Stomach (tissue), 9 donors: ENCODE results near the gene NYNRIN. TPM values are rescaled to one million over a fixed set of nuclear protein-coding genes. Genes with fewer than 3 reads are reported as not detected.

Experiments used
- DNase-seq, 2 donors: peaks; one replicate each; pipeline versions ENCODE4 v3.0.0 to v3.0.0-alpha.2; 2013 to 2019
- H3K27ac ChIP-seq, 5 donors: fragments of 200-600 bp in 4 of 5; sonication (generic) in 4 of 5; one replicate each; pipeline ENCODE4 v1.5.1; 2013 to 2019; ENCODE audit warnings: mild to moderate bottlenecking in 1 of 5, moderate library complexity in 1 of 5
- H3K27me3 ChIP-seq, 3 donors: fragments of 200-600 bp; sonication (generic); one replicate each; pipeline ENCODE4 v1.5.1; 2017 to 2019; ENCODE audit warnings: mixed run types in 1 of 3
- H3K36me3 ChIP-seq, 4 donors: fragments of 200-600 bp; sonication (generic); 1 replicate in 3 of 4; 2 replicates in 1 of 4; pipeline ENCODE4 v1.5.1; 2016 to 2019
- H3K4me1 ChIP-seq, 4 donors: fragments of 200-600 bp; sonication (generic); one replicate each; pipeline ENCODE4 v1.5.1; 2016 to 2019
- H3K4me3 ChIP-seq, 4 donors: fragments of 200-600 bp; sonication (generic) in 3 of 4; one replicate each; pipeline ENCODE4 v1.5.1; 2016 to 2019; ENCODE audit warnings: mild to moderate bottlenecking in 1 of 4
- H3K9me3 ChIP-seq, 4 donors: fragments of 200-600 bp; sonication (generic); one replicate each; pipeline ENCODE4 v1.5.1; 2016 to 2019
- CTCF ChIP-seq, 7 experiments: fragments of 450-650 bp in 4 of 7; fragments of 200-600 bp in 3 of 7; sonication (generic) in 3 of 7; IDR thresholded peaks; one replicate each; pipeline ENCODE4 v1.5.1; 2016 to 2019; ENCODE audit warnings: antibody characterized with exemption in 7 of 7, control low read depth in 2 of 7, mild to moderate bottlenecking in 1 of 7
- EP300 ChIP-seq: sonication (generic); formaldehyde crosslinking; IDR thresholded peaks from one replicate; pipeline ENCODE4 v1.6.1; 2017; ENCODE audit warnings: antibody characterized with exemption
- POLR2A ChIP-seq, 4 donors: fragments of 450-650 bp; IDR thresholded peaks; one replicate each; pipeline ENCODE4 v1.6.1; 2016; ENCODE audit warnings: antibody characterized with exemption in 4 of 4, control low read depth in 2 of 4, mild to moderate bottlenecking in 1 of 4, moderate library complexity in 1 of 4
- POLR2AphosphoS5 ChIP-seq, 3 donors: sonication (generic); formaldehyde crosslinking; IDR thresholded peaks; one replicate each; pipeline ENCODE4 v1.6.1; 2016; ENCODE audit warnings: antibody characterized with exemption in 3 of 3
- WGBS, 5 donors: extraction: QIAGEN DNeasy Blood & Tissue Kit in 3 of 5; methylation state at CpG; one replicate each; pipeline versions ENCODE4 v1.1.5 to v1.1.7; 2013 to 2018; 5-methylcytosine and 5-hydroxymethylcytosine counted together
- intact Hi-C: fragments of 100-400 bp; cut with DNase I; formaldehyde crosslinking; loops from one replicate; pipeline ENCODE4 v1.15.1; 2023; ENCODE audit warnings: low total_unique reads
- polyA plus RNA-seq, 3 donors: library from polyadenylated mRNA; stranded (reverse); fragments of 200-250 nt; gene quantifications; one replicate each; pipeline ENCODE4 v1.2.3, GENCODE V29; 2013
- small RNA-seq, 4 donors: library from RNA; depleted of rRNA; stranded (forward); fragments of <200 nt; gene quantifications; one replicate each; pipeline ENCODE3, GENCODE V24; 2016
- total RNA-seq, 5 donors: library from RNA; depleted of rRNA; stranded (reverse); fragments of >200 nt; gene quantifications; one replicate each; pipeline versions ENCODE4 v1.1.0 to v1.2.3, GENCODE V29; 2014 to 2016
- donor health status: healthy with polysubstance abuse.
- donor health status: Bipolar disorder and iron deficiency.
- donor health status: healthy.

Gene NYNRIN
- total and polyA plus RNA-seq, 8 donors, result 2.3 to 16.0 (median 4.3) TPM

GRCh38 chr14:24463884-24464785 lies 65.3 kb downstream of the NYNRIN start:
- 71 to 93% (median 72%) methylated on average over 4 of the region's 4 CpGs for WGBS, 5 donors
- intact Hi-C loops, result no loop called here
- Histone ChIP-seq H3K4me3 (no peak overlapping the region), H3K27ac (no peak overlapping the region), H3K27me3 (no peaks in the 10 kb centered on the region), H3K9me3 (no peaks in the 10 kb centered on the region), H3K4me1 (no peaks in the 10 kb centered on the region), H3K36me3 (no peaks in the 10 kb centered on the region)
- TF ChIP-seq EP300 (no peak), POLR2AphosphoS5 (IDR thresholded peaks at IDR 0.05) (no peak), POLR2A (IDR thresholded peaks at IDR 0.05) (no peak), CTCF (IDR thresholded peaks at IDR 0.05) (no peak)
- no peak for DNase-seq

GRCh38 chr14:24465368-24465767 lies 66.6 kb downstream of the NYNRIN start:
- H3K4me1 ChIP-seq, result no peaks in the 10 kb centered on the region
- TF ChIP-seq POLR2AphosphoS5 (IDR thresholded peaks at IDR 0.05) (no peak), CTCF (IDR thresholded peaks at IDR 0.05) (no peak), EP300 (no peak), POLR2A (IDR thresholded peaks at IDR 0.05) (no peak)
- intact Hi-C loops, result no loop called here
- no peaks in the 10 kb centered on the region for H3K27me3 ChIP-seq
- no peaks in the 10 kb centered on the region for H3K9me3 ChIP-seq
- H3K27ac ChIP-seq, result no peak overlapping the region
- H3K36me3 ChIP-seq, result no peaks in the 10 kb centered on the region
- no peak for DNase-seq
- WGBS, 5 donors, result 92 to 96% (median 95%) methylated on average over 3 of the region's 3 CpGs
- H3K4me3 ChIP-seq, result no peak overlapping the region

GRCh38 chr14:24465805-24466204 lies 67.0 kb downstream of the NYNRIN start:
- H3K4me3 ChIP-seq, result no peak overlapping the region
- H3K27ac ChIP-seq, result no peak overlapping the region
- no peaks in the 10 kb centered on the region for H3K9me3 ChIP-seq
- DNase-seq, result no peak
- 89 to 94% (median 90%) methylated on average over 3 of the region's 3 CpGs for WGBS, 5 donors
- H3K36me3 ChIP-seq, result no peaks in the 10 kb centered on the region
- TF ChIP-seq POLR2AphosphoS5 (IDR thresholded peaks at IDR 0.05) (no peak), POLR2A (IDR thresholded peaks at IDR 0.05) (no peak), CTCF (IDR thresholded peaks at IDR 0.05) (no peak), EP300 (no peak)
- no peaks in the 10 kb centered on the region for H3K4me1 ChIP-seq
- intact Hi-C loops, result no loop called here
- no peaks in the 10 kb centered on the region for H3K27me3 ChIP-seq

Small RNA genes within 50 kb of the gene (small RNA-seq; reads per million reads assigned to genes)
- gene RF00026, result 0 reads per million in 4 donors

Other genes with a start within 250 kb of the NYNRIN start
- 100 to 1,000 TPM in 2 of 5 donors, 10 to 100 TPM in 2, 1 to 10 TPM in 1; 1.4 to 143 (median 91.4) TPM for gene IRF9, start 237.7 kb upstream of the NYNRIN start, total RNA-seq
- gene IRF9, start 237.7 kb upstream of the NYNRIN start, polyA plus RNA-seq, result 100 to 1,000 TPM in 1 of 3 donors, 10 to 100 TPM in 2; 64.6 to 101 (median 65.1) TPM
- gene REC8, start 226.9 kb upstream of the NYNRIN start, total RNA-seq, result 100 to 1,000 TPM in 1 of 5 donors, 10 to 100 TPM in 4; 14.5 to 122 (median 45.5) TPM
- gene REC8, start 226.9 kb upstream of the NYNRIN start, polyA plus RNA-seq, result 10 to 100 TPM; 20.9 to 64.4 (median 38.7) TPM
- gene IPO4, start 210.2 kb upstream of the NYNRIN start, total RNA-seq, result 100 to 1,000 TPM in 1 of 5 donors, 10 to 100 TPM in 4; 14.3 to 227 (median 23.9) TPM
- gene IPO4, start 210.2 kb upstream of the NYNRIN start, polyA plus RNA-seq, result 10 to 100 TPM in 1 of 3 donors, 1 to 10 TPM in 2; 9.3 to 15.2 (median 9.8) TPM
- 10 to 100 TPM in 4 of 5 donors, 1 to 10 TPM in 1; 6.4 to 79.7 (median 31.6) TPM for gene TM9SF1, start 203.6 kb upstream of the NYNRIN start, total RNA-seq
- gene TM9SF1, start 203.6 kb upstream of the NYNRIN start, polyA plus RNA-seq, result 10 to 100 TPM; 14.6 to 28.2 (median 14.7) TPM
- gene TSSK4, start 193.3 kb upstream of the NYNRIN start, total RNA-seq, result under 1 TPM in 1 of 5 donors, not detected in 4; 0.73 TPM
- gene TSSK4, start 193.3 kb upstream of the NYNRIN start, polyA plus RNA-seq, result not detected
- gene CHMP4A, start 185.5 kb upstream of the NYNRIN start, total RNA-seq, result 10 to 100 TPM in 4 of 5 donors, not detected in 1; 27.8 to 37.2 (median 31.8) TPM
- gene CHMP4A, start 185.5 kb upstream of the NYNRIN start, polyA plus RNA-seq, result 100 to 1,000 TPM in 1 of 3 donors, 10 to 100 TPM in 2; 66.5 to 135 (median 70.7) TPM
- 10 to 100 TPM in 3 of 5 donors, 1 to 10 TPM in 1, not detected in 1; 9.3 to 16.1 (median 14.2) TPM for gene MDP1, start 182.9 kb upstream of the NYNRIN start, total RNA-seq
- 10 to 100 TPM; 25.6 to 26.9 (median 26.2) TPM for gene MDP1, start 182.9 kb upstream of the NYNRIN start, polyA plus RNA-seq
- gene NEDD8, start 166.6 kb upstream of the NYNRIN start, total RNA-seq, result 100 to 1,000 TPM in 3 of 5 donors, 10 to 100 TPM in 1, not detected in 1; 85.4 to 166 (median 132) TPM
- gene NEDD8, start 166.6 kb upstream of the NYNRIN start, polyA plus RNA-seq, result 100 to 1,000 TPM; 235 to 244 (median 237) TPM
- 100 to 1,000 TPM in 1 of 5 donors, 10 to 100 TPM in 4; 13.9 to 204 (median 31.2) TPM for gene GMPR2, start 166.1 kb upstream of the NYNRIN start, total RNA-seq
- gene GMPR2, start 166.1 kb upstream of the NYNRIN start, polyA plus RNA-seq, result 10 to 100 TPM; 48.3 to 85.7 (median 53.9) TPM
- 10 to 100 TPM in 4 of 5 donors, 1 to 10 TPM in 1; 7.2 to 63.6 (median 39.1) TPM for gene TINF2, start 156.4 kb upstream of the NYNRIN start, total RNA-seq
- 10 to 100 TPM; 46.6 to 61.1 (median 50.6) TPM for gene TINF2, start 156.4 kb upstream of the NYNRIN start, polyA plus RNA-seq
- gene TGM1, start 135.8 kb upstream of the NYNRIN start, total RNA-seq, result 10 to 100 TPM in 1 of 5 donors, 1 to 10 TPM in 4; 2.6 to 11.7 (median 4.9) TPM
- 100 to 1,000 TPM in 1 of 3 donors, 1 to 10 TPM in 2; 1.7 to 131 (median 5.3) TPM for gene TGM1, start 135.8 kb upstream of the NYNRIN start, polyA plus RNA-seq
- 100 to 1,000 TPM in 4 of 5 donors, 10 to 100 TPM in 1; 16.0 to 230 (median 187) TPM for gene RABGGTA, start 127.4 kb upstream of the NYNRIN start, total RNA-seq
- 10 to 100 TPM; 33.8 to 68.4 (median 41.9) TPM for gene RABGGTA, start 127.4 kb upstream of the NYNRIN start, polyA plus RNA-seq
- 10 to 100 TPM in 3 of 5 donors, 1 to 10 TPM in 2; 5.3 to 71.9 (median 17.4) TPM for gene DHRS1, start 99.2 kb upstream of the NYNRIN start, total RNA-seq
- gene DHRS1, start 99.2 kb upstream of the NYNRIN start, polyA plus RNA-seq, result 10 to 100 TPM; 20.1 to 52.1 (median 30.1) TPM
- gene NOP9, start 99.2 kb upstream of the NYNRIN start, total RNA-seq, result 10 to 100 TPM in 4 of 5 donors, 1 to 10 TPM in 1; 5.4 to 25.7 (median 12.8) TPM
- 10 to 100 TPM in 1 of 3 donors, 1 to 10 TPM in 2; 6.5 to 11.8 (median 8.4) TPM for gene NOP9, start 99.2 kb upstream of the NYNRIN start, polyA plus RNA-seq
- 10 to 100 TPM in 2 of 5 donors, 1 to 10 TPM in 3; 5.0 to 11.2 (median 6.4) TPM for gene CIDEB, start 91.0 kb upstream of the NYNRIN start, total RNA-seq
- gene CIDEB, start 91.0 kb upstream of the NYNRIN start, polyA plus RNA-seq, result 10 to 100 TPM in 1 of 3 donors, 1 to 10 TPM in 2; 6.0 to 14.2 (median 6.0) TPM
- gene LTB4R2, start 88.9 kb upstream of the NYNRIN start, total RNA-seq, result 10 to 100 TPM in 3 of 5 donors, 1 to 10 TPM in 1, not detected in 1; 9.9 to 71.5 (median 24.5) TPM
- 1 to 10 TPM in 1 of 3 donors, under 1 TPM in 1, not detected in 1; 0.25 to 6.0 TPM for gene LTB4R2, start 88.9 kb upstream of the NYNRIN start, polyA plus RNA-seq
- 10 to 100 TPM in 3 of 5 donors, 1 to 10 TPM in 1, not detected in 1; 3.3 to 92.8 (median 24.6) TPM for gene LTB4R, start 87.5 kb upstream of the NYNRIN start, total RNA-seq
- gene LTB4R, start 87.5 kb upstream of the NYNRIN start, polyA plus RNA-seq, result 10 to 100 TPM in 1 of 3 donors, 1 to 10 TPM in 2; 1.4 to 67.2 (median 4.1) TPM
- 100 to 1,000 TPM in 1 of 5 donors, 10 to 100 TPM in 4; 18.2 to 118 (median 33.3) TPM for gene ADCY4, start 63.9 kb upstream of the NYNRIN start, total RNA-seq
- gene ADCY4, start 63.9 kb upstream of the NYNRIN start, polyA plus RNA-seq, result 10 to 100 TPM; 15.2 to 18.9 (median 18.8) TPM
- 10 to 100 TPM in 4 of 5 donors, 1 to 10 TPM in 1; 6.4 to 42.6 (median 12.5) TPM for gene RIPK3, start 59.0 kb upstream of the NYNRIN start, total RNA-seq
- gene RIPK3, start 59.0 kb upstream of the NYNRIN start, polyA plus RNA-seq, result 10 to 100 TPM; 12.7 to 18.3 (median 14.3) TPM
- 10 to 100 TPM; 20.1 to 64.8 (median 33.0) TPM for gene NFATC4, start 30.8 kb upstream of the NYNRIN start, total RNA-seq
- gene NFATC4, start 30.8 kb upstream of the NYNRIN start, polyA plus RNA-seq, result 100 to 1,000 TPM in 1 of 3 donors, 10 to 100 TPM in 2; 71.4 to 119 (median 99.0) TPM
- gene CBLN3, start 30.7 kb downstream of the NYNRIN start, total RNA-seq, result 1 to 10 TPM in 3 of 5 donors, not detected in 2; 2.0 to 4.2 (median 3.8) TPM
- 1 to 10 TPM in 2 of 3 donors, under 1 TPM in 1; 0.81 to 2.1 (median 1.4) TPM for gene CBLN3, start 30.7 kb downstream of the NYNRIN start, polyA plus RNA-seq
- 100 to 1,000 TPM in 1 of 5 donors, 10 to 100 TPM in 4; 63.4 to 348 (median 77.2) TPM for gene KHNYN, start 31.0 kb downstream of the NYNRIN start, total RNA-seq
- 10 to 100 TPM; 13.9 to 23.4 (median 22.9) TPM for gene KHNYN, start 31.0 kb downstream of the NYNRIN start, polyA plus RNA-seq
- gene SDR39U1, start 43.8 kb downstream of the NYNRIN start, total RNA-seq, result 10 to 100 TPM; 10.8 to 71.2 (median 42.4) TPM
- 10 to 100 TPM; 37.0 to 64.8 (median 41.8) TPM for gene SDR39U1, start 43.8 kb downstream of the NYNRIN start, polyA plus RNA-seq
- gene CMA1, start 109.3 kb downstream of the NYNRIN start, total RNA-seq, result 1 to 10 TPM in 1 of 5 donors, not detected in 4; 1.7 TPM
- under 1 TPM in 1 of 3 donors, not detected in 2; 0.23 TPM for gene CMA1, start 109.3 kb downstream of the NYNRIN start, polyA plus RNA-seq
- 1 to 10 TPM in 2 of 5 donors, under 1 TPM in 1, not detected in 2; 0.89 to 7.5 (median 3.3) TPM for gene CTSG, start 177.2 kb downstream of the NYNRIN start, total RNA-seq
- gene CTSG, start 177.2 kb downstream of the NYNRIN start, polyA plus RNA-seq, result 1 to 10 TPM in 1 of 3 donors, under 1 TPM in 2; 0.28 to 2.3 (median 0.37) TPM
- gene GZMH, start 210.7 kb downstream of the NYNRIN start, total RNA-seq, result 1 to 10 TPM in 1 of 5 donors, under 1 TPM in 1, not detected in 3; 0.92 to 2.0 TPM
- 1 to 10 TPM in 2 of 3 donors, under 1 TPM in 1; 0.44 to 1.8 (median 1.8) TPM for gene GZMH, start 210.7 kb downstream of the NYNRIN start, polyA plus RNA-seq
- 1 to 10 TPM in 1 of 5 donors, under 1 TPM in 1, not detected in 3; 0.92 to 2.9 TPM for gene GZMB, start 235.2 kb downstream of the NYNRIN start, total RNA-seq
- 1 to 10 TPM; 1.6 to 4.0 (median 2.3) TPM for gene GZMB, start 235.2 kb downstream of the NYNRIN start, polyA plus RNA-seq